OCI-LY3 (cell line): Measurements from ENCODE around the gene EPAS1.

Experiments
- H2AFZ ChIP-seq: fragments of 200-600, 300-600 bp; shearing (Covaris generic); 2 replicates; pipeline ENCODE4 v1.6.0; 2014; ENCODE audit warnings: antibody characterized with exemption, low read depth, low read length
- H3K27ac ChIP-seq: fragments of 200-600, 300-600 bp; sonication (generic); 2 replicates; pipeline ENCODE4 v1.5.1; 2014; ENCODE audit warnings: mild to moderate bottlenecking, low read length, moderate library complexity, mixed read lengths
- H3K27me3 ChIP-seq: fragments of 200-600, 300-600 bp; sonication (generic); 2 replicates; pipeline ENCODE4 v1.6.1; 2014; ENCODE audit warnings: low read depth, low read length, mixed read lengths
- H3K36me3 ChIP-seq: fragments of 200-600, 300-600 bp; sonication (generic); replicated peaks from 2 replicates; pipeline ENCODE3; 2014; ENCODE audit warnings: low read depth, low read length, mixed read lengths
- H3K4me1 ChIP-seq: fragments of 300-600, 200-600 bp; sonication (generic); 2 replicates; pipeline ENCODE4 v1.6.1; 2014; ENCODE audit warnings: low read length, mixed read lengths
- H3K4me2 ChIP-seq: fragments of 200-600, 300-600 bp; sonication (generic); 2 replicates; pipeline ENCODE4 v1.6.1; 2014; ENCODE audit warnings: low read length, mixed read lengths
- H3K4me3 ChIP-seq: fragments of 300-600, 200-600 bp; sonication (generic); 2 replicates; pipeline ENCODE4 v1.5.1; 2014; ENCODE audit warnings: antibody characterized with exemption, mild to moderate bottlenecking, low read length, moderate library complexity
- H3K79me2 ChIP-seq: fragments of 300-600, 200-600 bp; shearing (Covaris generic); 2 replicates; pipeline ENCODE4 v1.6.1; 2014; ENCODE audit warnings: mild to moderate bottlenecking, low read length, mixed read lengths
- H3K9ac ChIP-seq: fragments of 300-600, 200-600 bp; shearing (Covaris generic); 2 replicates; pipeline ENCODE4 v1.6.0; 2014; ENCODE audit warnings: mild to moderate bottlenecking, low read length, moderate library complexity
- H3K9me3 ChIP-seq: fragments of 200-600, 300-600 bp; shearing (Covaris generic); 2 replicates; pipeline ENCODE4 v1.6.1; 2014; ENCODE audit warnings: low read length, mixed read lengths; ENCODE audit not compliant: insufficient read depth
- H4K20me1 ChIP-seq: fragments of 200-600, 300-600 bp; sonication (generic); 2 replicates; pipeline ENCODE4 v1.6.1; 2016; ENCODE audit warnings: low read length, mixed read lengths; ENCODE audit not compliant: insufficient read depth
- CTCF ChIP-seq: fragments of 200-600, 300-600 bp; sonication (generic); IDR thresholded peaks from 2 replicates; pipeline ENCODE4 v1.5.1; 2014; ENCODE audit warnings: antibody characterized with exemption, low read length, low read depth
- EZH2phosphoT487 ChIP-seq: fragments of 200-600 bp; shearing (Covaris generic); IDR thresholded peaks from 2 replicates; pipeline ENCODE4 v1.6.1; 2018; ENCODE audit warnings: antibody characterized with exemption, mixed run types, low read depth

The EPAS1 gene

GRCh38 chr2:46258937-46259776 is 38.0 kb upstream of the EPAS1 start:
- no peaks in the 10 kb centered on the region for H3K36me3 ChIP-seq
- no peaks in the 10 kb centered on the region for H3K9me3 ChIP-seq
- no peak overlapping the region for H3K4me3 ChIP-seq
- no peak overlapping the region for H3K27ac ChIP-seq
- no peaks in the 10 kb centered on the region for H3K27me3 ChIP-seq
- no peak for TF ChIP-seq CTCF
- no peak for TF ChIP-seq EZH2phosphoT487
- no peak overlapping the region for H2AFZ ChIP-seq
- H4K20me1 ChIP-seq = no peaks in the 10 kb centered on the region
- no peak overlapping the region for H3K9ac ChIP-seq
- H3K4me1 ChIP-seq = no peaks in the 10 kb centered on the region
- H3K4me2 ChIP-seq = no peak overlapping the region
- no peaks in the 10 kb centered on the region for H3K79me2 ChIP-seq

DNA sequence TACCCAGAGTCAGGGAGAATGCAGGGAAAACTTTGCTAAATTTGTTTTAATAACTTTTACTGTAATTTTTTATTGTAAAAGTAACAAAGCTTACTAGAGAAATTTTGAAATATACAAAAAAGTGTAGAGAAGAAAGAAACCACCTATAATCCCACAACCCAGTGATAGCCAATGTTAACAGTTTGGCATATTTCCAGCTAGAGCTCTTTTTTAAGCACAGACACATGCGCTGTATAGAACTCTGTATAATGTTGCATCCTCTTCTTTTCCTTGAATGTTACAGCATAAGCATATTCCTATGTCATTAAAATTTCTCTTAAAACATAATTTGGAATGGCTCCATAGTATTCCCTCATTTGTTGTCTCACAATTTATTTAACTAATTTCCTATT is 37.4 kb upstream of the EPAS1 start:
- TF ChIP-seq EZH2phosphoT487 (no peak), CTCF (no peak)
- Histone ChIP-seq H3K4me1 (no peaks in the 10 kb centered on the region), H4K20me1 (no peaks in the 10 kb centered on the region), H3K36me3 (no peaks in the 10 kb centered on the region), H3K4me3 (no peak overlapping the region), H3K9ac (no peak overlapping the region), H3K27ac (no peak overlapping the region), H2AFZ (no peak overlapping the region), H3K27me3 (no peaks in the 10 kb centered on the region), H3K9me3 (no peaks in the 10 kb centered on the region), H3K4me2 (no peak overlapping the region), H3K79me2 (no peaks in the 10 kb centered on the region)

- TF ChIP-seq EZH2phosphoT487 = no peak
- no peak for TF ChIP-seq CTCF
- Histone ChIP-seq H3K79me2 (no peaks in the 10 kb centered on the region), H3K4me2 (no peak overlapping the region), H3K4me1 (no peaks in the 10 kb centered on the region), H4K20me1 (no peaks in the 10 kb centered on the region), H2AFZ (no peak overlapping the region), H3K9me3 (no peaks in the 10 kb centered on the region), H3K27me3 (peaks cover 2% of the 10 kb centered on the region), H3K36me3 (no peaks in the 10 kb centered on the region), H3K27ac (no peak overlapping the region), H3K4me3 (no peak overlapping the region), H3K9ac (no peak overlapping the region)
Observed at GRCh38 chr2:46260305-46260704, 36.9 kb upstream of the EPAS1 start.

GRCh38 chr2:46262248-46262938 is 34.8 kb upstream of the EPAS1 start:
- TF ChIP-seq CTCF (no peak), EZH2phosphoT487 (no peak)
- Histone ChIP-seq H3K9me3 (no peaks in the 10 kb centered on the region), H3K27ac (no peak overlapping the region), H3K27me3 (peaks cover 4% of the 10 kb centered on the region), H3K4me2 (no peak overlapping the region), H4K20me1 (no peaks in the 10 kb centered on the region), H2AFZ (no peak overlapping the region), H3K4me1 (no peaks in the 10 kb centered on the region), H3K4me3 (no peak overlapping the region), H3K36me3 (no peaks in the 10 kb centered on the region), H3K79me2 (no peaks in the 10 kb centered on the region), H3K9ac (no peak overlapping the region)
